ENCODE results near the gene TIGD7. TPM values are rescaled to one million over a fixed set of nuclear protein-coding genes. Genes with fewer than 3 reads are reported as not detected.

Gene TIGD7, protein sequence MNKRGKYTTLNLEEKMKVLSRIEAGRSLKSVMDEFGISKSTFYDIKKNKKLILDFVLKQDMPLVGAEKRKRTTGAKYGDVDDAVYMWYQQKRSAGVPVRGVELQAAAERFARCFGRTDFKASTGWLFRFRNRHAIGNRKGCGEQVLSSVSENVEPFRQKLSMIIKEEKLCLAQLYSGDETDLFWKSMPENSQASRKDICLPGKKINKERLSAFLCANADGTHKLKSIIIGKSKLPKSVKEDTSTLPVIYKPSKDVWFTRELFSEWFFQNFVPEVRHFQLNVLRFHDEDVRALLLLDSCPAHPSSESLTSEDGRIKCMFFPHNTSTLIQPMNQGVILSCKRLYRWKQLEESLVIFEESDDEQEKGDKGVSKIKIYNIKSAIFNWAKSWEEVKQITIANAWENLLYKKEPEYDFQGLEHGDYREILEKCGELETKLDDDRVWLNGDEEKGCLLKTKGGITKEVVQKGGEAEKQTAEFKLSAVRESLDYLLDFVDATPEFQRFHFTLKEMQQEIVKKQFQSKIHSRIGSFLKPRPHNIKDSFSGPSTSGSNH
- total RNA-seq = 1 to 10 TPM; 1.7 to 3.2 (median 2.1) TPM

DNA sequence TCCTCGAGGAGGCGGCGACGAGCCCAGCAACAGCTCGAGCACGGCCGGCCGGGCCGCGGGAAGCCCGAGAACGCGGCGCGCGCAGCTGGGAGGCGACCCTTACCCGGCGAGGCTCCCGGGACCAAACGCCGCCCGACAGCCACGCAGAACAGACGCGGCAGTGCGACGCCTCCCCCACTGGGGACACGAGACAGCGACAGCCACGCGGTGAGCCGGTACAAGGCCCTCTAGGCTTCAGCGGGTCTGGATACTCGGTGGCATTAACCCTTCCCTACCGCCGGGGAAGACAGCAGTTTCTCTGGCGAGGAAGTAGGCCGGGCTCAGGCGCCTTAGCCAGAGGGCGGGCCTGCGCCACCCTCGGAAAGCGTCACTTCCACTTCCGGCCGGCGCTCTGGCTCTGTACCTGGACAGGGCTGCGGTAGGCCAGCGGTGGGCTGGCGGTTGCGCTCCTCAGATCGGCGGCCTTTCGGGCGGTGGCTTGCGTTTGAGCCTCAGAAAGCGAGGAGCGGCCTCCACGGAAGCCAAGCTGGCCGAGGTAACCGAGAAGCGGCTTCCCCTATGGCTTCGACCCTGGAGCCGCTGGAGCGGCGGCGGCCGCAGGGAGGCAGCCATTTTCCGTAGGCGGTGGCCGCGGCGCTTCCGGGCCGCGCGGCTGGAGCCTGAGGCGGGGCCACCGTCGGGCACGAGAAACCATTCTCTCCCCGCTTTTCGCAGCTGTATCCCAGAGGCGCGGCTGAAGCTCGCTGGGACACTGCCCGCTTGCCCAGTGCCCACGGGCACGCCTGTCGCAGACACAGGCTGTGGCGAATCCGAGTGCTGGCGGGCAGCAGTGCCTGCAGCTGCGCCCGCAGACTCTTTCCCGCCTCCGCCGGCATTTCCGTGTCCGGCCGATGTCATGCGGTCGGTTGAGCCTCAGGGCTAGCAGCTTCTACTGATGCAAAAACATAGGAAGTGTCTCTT, at the start of gene TIGD7, which contains the start of gene ZNF75A:
TIGD7 (minus strand) TSS at position 322 of the 960 bp plus-strand sequence. CDS start 4,816 bp downstream, outside the sequence.
ZNF75A (plus strand) TSS at position 389 of the 960 bp plus-strand sequence. CDS start 2,932 bp downstream, outside the sequence.
- H3K4me3 Mint-ChIP-seq = peak within 1 kb of the TSS; percentile 81
- peak; percentile 99 for ATAC-seq
- peak; percentile 77 for DNase-seq
- H3K36me3 Mint-ChIP-seq (ENCODE audit: insufficient read depth) = peaks cover 43% of the 10 kb centered on the region
- H3K27me3 Mint-ChIP-seq (ENCODE audit: low read depth) = no peaks in the 10 kb centered on the region
- H3K9me3 Mint-ChIP-seq = peaks cover 32% of the 10 kb centered on the region
- peaks cover 11% of the 10 kb centered on the region for H3K4me1 Mint-ChIP-seq (ENCODE audit: low read depth)

DNA sequence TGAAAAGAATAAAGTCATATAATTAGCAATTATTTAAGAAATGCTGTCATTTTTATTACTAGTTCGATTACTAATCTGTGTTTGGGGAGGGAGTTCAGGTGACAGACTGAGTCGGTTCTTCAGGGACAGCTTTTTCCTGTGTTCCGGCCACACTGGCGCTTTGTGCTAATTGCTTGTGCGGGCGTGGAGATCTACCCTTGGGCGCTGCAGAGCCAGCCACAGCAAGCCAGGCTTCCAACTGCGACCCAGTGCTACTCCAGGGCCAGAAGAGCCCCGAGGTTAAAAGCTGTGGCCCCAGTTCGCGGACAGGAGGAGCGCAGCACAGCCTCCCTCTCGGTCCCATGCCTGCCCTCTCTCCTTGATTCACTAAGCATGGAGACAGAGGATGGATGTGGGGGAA, 43.9 kb upstream of the TIGD7 start:
- Mint-ChIP-seq H3K9me3 (no peaks in the 10 kb centered on the region), H3K4me3 (no peak overlapping the region), H3K27me3 (ENCODE audit: low read depth) (no peaks in the 10 kb centered on the region), H3K36me3 (ENCODE audit: insufficient read depth) (no peaks in the 10 kb centered on the region), H3K4me1 (ENCODE audit: low read depth) (peaks cover 2% of the 10 kb centered on the region)
- no peak for DNase-seq
- ATAC-seq = no peak

DNA sequence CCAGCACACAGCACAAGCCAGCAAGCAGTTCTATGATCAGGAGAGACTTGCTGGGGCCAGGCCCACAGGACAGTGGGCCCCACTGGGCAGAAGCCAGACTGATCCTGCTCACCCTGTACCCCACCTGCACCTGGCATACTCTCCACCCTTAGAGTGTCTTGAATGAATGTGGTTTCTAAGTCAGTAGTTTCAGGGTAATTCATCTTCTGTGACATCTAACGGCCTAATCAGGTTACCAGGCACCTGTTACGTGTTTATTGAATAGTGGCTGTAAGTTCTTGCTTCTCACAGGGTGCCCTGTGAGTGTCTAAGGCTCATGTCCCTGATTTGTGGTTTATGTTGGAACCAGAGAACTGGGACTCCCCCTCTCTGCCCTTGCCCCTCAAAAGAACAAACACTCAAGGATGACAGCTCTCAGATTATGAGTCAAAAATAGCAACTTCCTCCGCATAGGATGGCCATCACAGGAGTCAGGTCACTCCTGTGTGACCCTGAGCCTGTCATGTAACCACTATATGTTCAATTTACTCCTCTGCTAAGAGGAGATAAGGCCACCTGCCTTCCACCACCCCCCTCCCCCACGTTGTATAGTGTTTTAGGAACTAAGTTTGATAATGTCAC, 43.4 kb upstream of the TIGD7 start:
- no peaks in the 10 kb centered on the region for H3K9me3 Mint-ChIP-seq
- DNase-seq = no peak
- peaks cover 2% of the 10 kb centered on the region for H3K4me1 Mint-ChIP-seq (ENCODE audit: low read depth)
- ATAC-seq = no peak
- no peaks in the 10 kb centered on the region for H3K36me3 Mint-ChIP-seq (ENCODE audit: insufficient read depth)
- H3K4me3 Mint-ChIP-seq = no peak overlapping the region
- no peaks in the 10 kb centered on the region for H3K27me3 Mint-ChIP-seq (ENCODE audit: low read depth)

DNA sequence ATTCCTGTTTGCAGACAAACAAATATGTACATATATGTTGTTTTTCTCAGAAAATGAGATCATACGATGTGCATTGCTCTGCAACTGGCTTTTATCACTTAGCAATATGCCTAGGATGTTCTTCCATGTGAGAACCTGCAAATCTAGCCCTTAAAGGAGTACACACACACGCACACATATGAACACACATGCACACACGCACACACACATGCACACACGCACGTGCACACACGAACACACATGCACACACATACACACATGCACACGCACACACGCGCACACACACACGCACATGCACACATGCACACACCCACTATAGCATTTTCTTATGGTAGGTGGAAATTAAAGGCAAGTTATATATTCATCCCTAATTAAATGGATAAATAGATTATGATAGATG, 42.4 kb upstream of the TIGD7 start:
- Mint-ChIP-seq H3K27me3 (ENCODE audit: low read depth) (no peaks in the 10 kb centered on the region), H3K9me3 (no peaks in the 10 kb centered on the region), H3K4me1 (ENCODE audit: low read depth) (no peaks in the 10 kb centered on the region), H3K36me3 (ENCODE audit: insufficient read depth) (no peaks in the 10 kb centered on the region), H3K4me3 (no peak overlapping the region)
- DNase-seq = no peak
- no peak for ATAC-seq

DNA sequence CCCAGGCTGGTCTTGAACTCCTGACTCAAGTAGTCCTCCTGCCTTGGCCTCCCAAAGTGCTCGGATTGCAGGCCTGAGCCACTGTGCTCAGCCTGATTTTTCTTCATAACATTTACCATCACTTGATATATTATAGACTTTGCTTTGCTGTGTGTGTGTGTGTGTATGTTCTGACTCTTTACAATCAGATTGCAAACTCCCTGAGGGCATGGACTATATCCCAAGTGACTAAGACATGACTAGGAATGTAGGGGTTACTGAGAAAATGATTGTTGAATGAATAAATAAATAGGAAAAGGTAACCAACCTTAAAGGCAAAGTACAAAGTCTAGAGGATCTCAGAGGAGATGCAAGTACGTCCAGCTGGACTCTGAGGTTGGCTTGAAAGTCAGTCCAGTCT, 40.8 kb upstream of the TIGD7 start:
- Mint-ChIP-seq H3K9me3 (no peaks in the 10 kb centered on the region), H3K4me3 (no peak overlapping the region), H3K27me3 (ENCODE audit: low read depth) (no peaks in the 10 kb centered on the region), H3K4me1 (ENCODE audit: low read depth) (no peaks in the 10 kb centered on the region), H3K36me3 (ENCODE audit: insufficient read depth) (no peaks in the 10 kb centered on the region)
- ATAC-seq (no peak), DNase-seq (no peak)

DNA sequence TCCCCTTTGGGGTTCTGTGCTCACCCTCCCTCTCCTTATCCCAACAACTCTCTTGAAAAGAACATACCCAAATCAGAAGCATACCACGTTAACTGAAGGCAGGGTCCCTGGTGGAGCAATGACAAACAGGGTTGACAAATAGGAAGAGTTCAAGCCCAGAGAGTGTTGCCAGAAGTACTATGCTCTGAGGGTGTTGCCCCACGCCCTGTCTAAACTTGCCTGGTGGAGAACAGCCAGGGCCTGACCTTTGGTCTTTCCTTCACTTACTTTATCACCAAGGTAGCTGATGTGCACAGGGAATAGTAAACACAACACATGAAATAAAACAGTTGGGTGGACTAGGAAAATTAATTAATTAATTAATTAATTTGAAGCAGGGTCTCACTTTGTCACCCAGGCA, 23.4 kb upstream of the TIGD7 start:
- Mint-ChIP-seq H3K4me3 (no peak overlapping the region), H3K36me3 (ENCODE audit: insufficient read depth) (peaks cover 2% of the 10 kb centered on the region), H3K27me3 (ENCODE audit: low read depth) (no peaks in the 10 kb centered on the region), H3K9me3 (peaks cover 22% of the 10 kb centered on the region), H3K4me1 (ENCODE audit: low read depth) (no peaks in the 10 kb centered on the region)
- ATAC-seq = no peak
- DNase-seq = no peak

DNA sequence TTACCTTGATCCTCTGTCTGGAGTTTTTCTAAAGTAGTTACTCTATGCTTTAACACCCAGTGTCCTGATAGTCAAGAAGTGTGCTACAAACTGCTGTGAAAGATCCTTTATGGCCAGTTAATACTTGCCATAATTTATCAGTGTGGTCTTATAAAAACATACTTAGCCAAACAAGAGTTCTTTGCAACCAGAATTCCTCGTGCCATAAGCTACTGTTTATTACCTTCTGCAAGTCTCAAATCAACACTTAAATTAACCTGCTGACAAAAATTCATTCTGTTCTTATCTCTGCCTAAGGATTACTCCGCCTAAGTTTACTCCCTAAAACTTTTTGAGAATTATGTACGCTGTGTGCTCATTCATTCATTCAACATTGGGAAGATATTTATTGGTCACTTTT, 22.9 kb upstream of the TIGD7 start:
- no peaks in the 10 kb centered on the region for H3K4me1 Mint-ChIP-seq (ENCODE audit: low read depth)
- no peak overlapping the region for H3K4me3 Mint-ChIP-seq
- H3K27me3 Mint-ChIP-seq (ENCODE audit: low read depth) = no peaks in the 10 kb centered on the region
- DNase-seq (no peak), ATAC-seq (no peak)
- no peaks in the 10 kb centered on the region for H3K36me3 Mint-ChIP-seq (ENCODE audit: insufficient read depth)
- H3K9me3 Mint-ChIP-seq = peaks cover 25% of the 10 kb centered on the region

DNA sequence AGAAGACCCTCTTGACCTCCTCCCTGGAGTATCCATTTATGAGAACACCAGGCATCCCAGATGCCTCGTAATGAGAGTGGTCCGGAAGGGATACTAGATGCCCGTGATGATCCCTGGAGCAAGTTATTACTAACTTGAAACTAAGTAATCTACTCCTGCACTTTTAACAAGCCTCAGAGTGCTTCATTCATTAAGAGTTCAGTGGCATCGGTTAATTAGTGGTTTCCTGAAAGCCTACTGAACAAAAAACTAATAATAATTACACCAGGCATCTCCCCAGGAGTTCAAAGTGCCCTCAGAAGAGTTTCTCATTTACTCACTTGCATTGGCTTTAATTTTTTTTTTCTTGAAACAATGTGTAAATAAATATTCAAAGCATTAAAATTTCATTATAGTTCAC, 22.3 kb upstream of the TIGD7 start:
- no peak overlapping the region for H3K4me3 Mint-ChIP-seq
- ATAC-seq (no peak), DNase-seq (no peak)
- H3K9me3 Mint-ChIP-seq = peaks cover 31% of the 10 kb centered on the region
- no peaks in the 10 kb centered on the region for H3K36me3 Mint-ChIP-seq (ENCODE audit: insufficient read depth)
- no peaks in the 10 kb centered on the region for H3K27me3 Mint-ChIP-seq (ENCODE audit: low read depth)
- H3K4me1 Mint-ChIP-seq (ENCODE audit: low read depth) = no peaks in the 10 kb centered on the region

DNA sequence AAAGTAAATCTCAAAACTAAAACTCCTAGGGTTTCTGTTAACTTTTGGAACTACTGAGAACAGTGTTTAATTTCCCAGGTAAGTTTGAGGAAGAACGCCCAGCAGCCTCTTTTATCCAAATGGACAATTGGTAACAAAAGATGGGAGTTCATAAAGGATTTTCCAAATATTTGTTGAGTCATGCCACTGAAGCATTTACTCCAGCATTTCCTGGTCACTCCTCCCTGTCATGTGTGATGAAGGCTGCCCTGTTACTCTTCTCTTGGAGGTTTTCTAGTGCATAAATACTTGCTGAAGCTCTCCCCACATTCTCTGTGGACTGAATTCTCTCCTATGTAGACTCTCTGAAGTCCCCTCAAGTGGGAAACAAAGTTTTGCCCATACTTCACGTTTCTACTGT, 16.6 kb upstream of the TIGD7 start:
- no peak overlapping the region for H3K4me3 Mint-ChIP-seq
- no peaks in the 10 kb centered on the region for H3K4me1 Mint-ChIP-seq (ENCODE audit: low read depth)
- no peaks in the 10 kb centered on the region for H3K27me3 Mint-ChIP-seq (ENCODE audit: low read depth)
- H3K9me3 Mint-ChIP-seq = peaks cover 60% of the 10 kb centered on the region
- ATAC-seq = no peak
- peaks cover 28% of the 10 kb centered on the region for H3K36me3 Mint-ChIP-seq (ENCODE audit: insufficient read depth)
- no peak for DNase-seq

DNA sequence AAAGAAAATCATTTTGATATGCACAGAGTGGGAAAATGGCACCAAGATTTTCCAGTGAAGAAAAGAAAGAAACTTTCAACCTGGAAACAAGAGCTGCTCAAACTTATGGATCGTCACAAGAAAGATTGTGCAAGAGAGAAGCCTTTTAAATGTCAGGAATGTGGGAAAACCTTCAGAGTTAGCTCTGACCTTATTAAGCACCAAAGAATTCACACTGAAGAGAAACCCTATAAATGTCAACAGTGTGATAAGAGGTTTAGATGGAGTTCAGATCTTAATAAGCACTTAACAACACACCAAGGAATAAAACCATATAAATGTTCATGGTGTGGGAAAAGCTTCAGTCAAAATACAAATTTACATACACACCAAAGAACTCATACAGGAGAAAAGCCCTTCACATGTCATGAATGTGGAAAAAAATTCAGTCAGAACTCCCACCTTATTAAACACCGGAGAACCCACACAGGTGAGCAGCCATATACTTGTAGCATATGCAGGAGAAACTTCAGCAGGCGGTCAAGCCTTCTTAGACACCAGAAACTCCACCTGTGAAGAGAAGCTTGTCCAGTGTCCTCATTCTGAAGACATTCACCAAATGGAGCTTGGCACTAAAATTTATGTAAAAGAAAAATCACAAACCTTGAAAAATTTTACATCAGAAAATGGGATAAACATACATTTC, 12.2 kb upstream of the TIGD7 start:
- no peak for ATAC-seq
- peaks cover 83% of the 10 kb centered on the region for H3K9me3 Mint-ChIP-seq
- H3K27me3 Mint-ChIP-seq (ENCODE audit: low read depth) = no peaks in the 10 kb centered on the region
- H3K4me3 Mint-ChIP-seq = no peak overlapping the region
- no peak for DNase-seq
- peaks cover 71% of the 10 kb centered on the region for H3K36me3 Mint-ChIP-seq (ENCODE audit: insufficient read depth)
- H3K4me1 Mint-ChIP-seq (ENCODE audit: low read depth) = no peaks in the 10 kb centered on the region

DNA sequence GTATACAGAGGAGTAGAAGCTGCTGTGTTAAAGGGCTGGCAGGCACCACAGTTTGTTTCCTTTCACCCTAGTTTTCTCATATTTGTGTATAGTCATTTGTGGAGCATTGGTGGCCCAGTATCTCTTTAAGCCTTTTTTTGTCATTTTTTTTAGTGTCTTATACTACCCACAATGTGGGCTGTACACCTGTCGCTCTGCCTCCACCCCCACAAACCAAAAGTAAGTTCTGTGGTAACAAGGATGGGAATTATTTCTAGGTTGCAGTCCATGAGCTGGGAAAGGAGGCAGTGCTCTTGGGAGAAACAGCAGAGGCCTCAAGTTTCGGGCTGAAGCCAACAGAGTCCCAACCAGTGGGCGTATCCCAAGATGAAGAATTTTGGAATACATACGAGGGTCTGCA, 6.3 kb upstream of the TIGD7 start:
- Mint-ChIP-seq H3K4me3 (no peak overlapping the region), H3K36me3 (ENCODE audit: insufficient read depth) (peaks cover 71% of the 10 kb centered on the region), H3K4me1 (ENCODE audit: low read depth) (peaks cover 4% of the 10 kb centered on the region), H3K9me3 (peaks cover 57% of the 10 kb centered on the region), H3K27me3 (ENCODE audit: low read depth) (no peaks in the 10 kb centered on the region)
- no peak for DNase-seq
- no peak for ATAC-seq

DNA sequence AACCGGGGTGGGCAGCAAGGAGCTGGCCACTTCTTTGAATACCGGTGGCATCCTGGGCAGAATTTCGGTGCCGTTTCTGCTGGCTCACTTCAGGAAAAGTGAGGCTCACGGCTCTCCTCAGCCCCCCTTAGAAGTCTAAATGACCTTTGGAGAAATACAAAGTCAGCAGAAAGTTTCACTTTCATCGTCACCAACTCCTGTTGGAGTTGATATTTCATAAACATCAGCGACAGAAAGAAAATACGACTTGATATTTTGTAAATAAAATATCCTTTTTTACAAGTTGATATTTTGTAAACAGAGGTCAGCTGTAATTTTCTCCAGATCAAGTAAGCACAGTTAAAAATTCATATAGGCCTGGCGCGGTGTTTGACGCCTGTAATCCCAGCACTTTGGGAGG, 848 bp upstream of the TIGD7 start:
- H3K4me1 Mint-ChIP-seq (ENCODE audit: low read depth) = peaks cover 11% of the 10 kb centered on the region

DNA sequence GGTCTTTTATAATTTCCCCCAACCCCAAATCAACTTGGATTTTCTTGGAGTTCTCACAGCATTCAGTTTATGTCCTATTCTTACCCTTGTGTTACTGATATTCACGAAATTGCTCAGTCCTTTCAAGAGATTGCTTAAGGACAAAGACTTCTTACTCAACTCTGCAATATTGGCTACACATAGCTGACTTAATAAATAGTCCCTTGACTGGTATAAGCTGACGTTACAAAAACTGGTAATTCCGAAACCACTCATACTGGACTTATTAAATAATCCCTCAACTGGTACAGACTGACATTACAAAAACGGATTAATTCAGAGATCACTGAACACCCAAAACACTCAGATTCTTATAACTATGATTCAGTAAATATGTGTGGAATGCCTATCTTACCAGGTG, 860 bp downstream of the TIGD7 start:
- no peak for DNase-seq
- H3K9me3 Mint-ChIP-seq = peaks cover 39% of the 10 kb centered on the region

More for the DNA sequence above, 848 bp upstream of the TIGD7 start:
- DNase-seq (no peak), ATAC-seq (no peak)
- Mint-ChIP-seq H3K36me3 (ENCODE audit: insufficient read depth) (peaks cover 40% of the 10 kb centered on the region), H3K27me3 (ENCODE audit: low read depth) (no peaks in the 10 kb centered on the region), H3K4me3 (peak overlapping the region; percentile 81), H3K9me3 (peaks cover 26% of the 10 kb centered on the region)

More for the DNA sequence above, 860 bp downstream of the TIGD7 start:
- H3K36me3 Mint-ChIP-seq (ENCODE audit: insufficient read depth) = peaks cover 45% of the 10 kb centered on the region
- H3K4me3 Mint-ChIP-seq = peak overlapping the region; percentile 81
- peaks cover 11% of the 10 kb centered on the region for H3K4me1 Mint-ChIP-seq (ENCODE audit: low read depth)
- ATAC-seq = no peak
- H3K27me3 Mint-ChIP-seq (ENCODE audit: low read depth) = no peaks in the 10 kb centered on the region

Data from activated T-cell treated with anti-CD3 and anti-CD28 coated beads, Interleukin-2, amount 50 U/mL, for 4 hours (primary cell).